ENCODE data around the gene ROBO1.

GRCh38 chr3:79664455-79664854, 103.3 kb downstream of the ROBO1 start:
- TF ChIP-seq POLR2AphosphoS5 (IDR thresholded peaks at IDR 0.05; ENCODE audit: insufficient read depth, low read depth, low read length) (no peak), POLR2A (IDR thresholded peaks at IDR 0.05; ENCODE audit: low read depth, low read length) (no peak), MAX (IDR thresholded peaks at IDR 0.05; ENCODE audit: insufficient read depth, insufficient read length) (no peak), CTCF (IDR thresholded peaks at IDR 0.05; ENCODE audit: extremely low read depth in 1 of 2, insufficient read depth in 1 of 2, low read depth in 1 of 2, low read length in 2 of 2) (no peak), EZH2 (IDR thresholded peaks at IDR 0.05; ENCODE audit: borderline replicate concordance, low read depth, low read length, severe bottlenecking) (no peak), JUN (IDR thresholded peaks at IDR 0.05; ENCODE audit: borderline replicate concordance, insufficient read depth, insufficient read length, low read depth) (no peak), MYC (IDR thresholded peaks at IDR 0.05; ENCODE audit: low read depth, low read length) (no peak), FOS (IDR thresholded peaks at IDR 0.05; ENCODE audit: borderline replicate concordance, insufficient read depth, low read length) (no peak)

All from endothelial cell of umbilical vein (primary cell).